ENCODE results near the gene NPAS3.

- TF ChIP-seq CTCF (conservative IDR thresholded peaks at IDR 0.05; ENCODE audit: low read length) (no peak), EZH2phosphoT487 (IDR thresholded peaks at IDR 0.05; ENCODE audit: borderline replicate concordance, low read depth, low read length) (no peak)
Observed at GRCh38 chr14:33493266-33493665, 554.6 kb downstream of the NPAS3 start.
